ENCODE measurements around the gene COLGALT1. TPM values are rescaled to one million over a fixed set of nuclear protein-coding genes. Genes with fewer than 3 reads are reported as not detected.
"Not testable (repeated sequence)": the region's sequence is repeated elsewhere in the genome, so short reads cannot be mapped to it uniquely, and the experiment has no call there.

COLGALT1 gene
- total RNA-seq, 1 donor from 2014 or later, result 59.3 TPM

GRCh38 chr19:17562561-17562960, 7.1 kb downstream of the COLGALT1 start:
- H3K36me3 Mint-ChIP-seq, result peaks cover 18% of the 10 kb centered on the region
- no peaks in the 10 kb centered on the region for H3K4me1 Mint-ChIP-seq
- no peak for DNase-seq (ENCODE audit: low spot score in 2 of 2, unreplicated experiment in 2 of 2)
- no peaks in the 10 kb centered on the region for H3K27me3 Mint-ChIP-seq (ENCODE audit: low read depth)
- TF ChIP-seq, protein P1, sequence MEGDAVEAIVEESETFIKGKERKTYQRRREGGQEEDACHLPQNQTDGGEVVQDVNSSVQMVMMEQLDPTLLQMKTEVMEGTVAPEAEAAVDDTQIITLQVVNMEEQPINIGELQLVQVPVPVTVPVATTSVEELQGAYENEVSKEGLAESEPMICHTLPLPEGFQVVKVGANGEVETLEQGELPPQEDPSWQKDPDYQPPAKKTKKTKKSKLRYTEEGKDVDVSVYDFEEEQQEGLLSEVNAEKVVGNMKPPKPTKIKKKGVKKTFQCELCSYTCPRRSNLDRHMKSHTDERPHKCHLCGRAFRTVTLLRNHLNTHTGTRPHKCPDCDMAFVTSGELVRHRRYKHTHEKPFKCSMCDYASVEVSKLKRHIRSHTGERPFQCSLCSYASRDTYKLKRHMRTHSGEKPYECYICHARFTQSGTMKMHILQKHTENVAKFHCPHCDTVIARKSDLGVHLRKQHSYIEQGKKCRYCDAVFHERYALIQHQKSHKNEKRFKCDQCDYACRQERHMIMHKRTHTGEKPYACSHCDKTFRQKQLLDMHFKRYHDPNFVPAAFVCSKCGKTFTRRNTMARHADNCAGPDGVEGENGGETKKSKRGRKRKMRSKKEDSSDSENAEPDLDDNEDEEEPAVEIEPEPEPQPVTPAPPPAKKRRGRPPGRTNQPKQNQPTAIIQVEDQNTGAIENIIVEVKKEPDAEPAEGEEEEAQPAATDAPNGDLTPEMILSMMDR (IDR thresholded peaks at IDR 0.05; ENCODE audit: unreplicated experiment), result no peak
- no peak overlapping the region for H3K27ac Mint-ChIP-seq
- H3K4me3 Mint-ChIP-seq, result no peak overlapping the region
- no peaks in the 10 kb centered on the region for H3K9me3 Mint-ChIP-seq

- TF ChIP-seq, protein P1 (IDR thresholded peaks at IDR 0.05; ENCODE audit: unreplicated experiment), result no peak
- H3K9me3 Mint-ChIP-seq, result no peaks in the 10 kb centered on the region
- DNase-seq (ENCODE audit: low spot score in 2 of 2, unreplicated experiment in 2 of 2), result no peak
- peak overlapping the region; percentile 26 for H3K27ac Mint-ChIP-seq
- H3K4me3 Mint-ChIP-seq, result no peak overlapping the region
- H3K36me3 Mint-ChIP-seq, result peaks cover 21% of the 10 kb centered on the region
- H3K27me3 Mint-ChIP-seq (ENCODE audit: low read depth), result no peaks in the 10 kb centered on the region
- no peaks in the 10 kb centered on the region for H3K4me1 Mint-ChIP-seq
Measured at GRCh38 chr19:17564781-17565180, 9.3 kb downstream of the COLGALT1 start.

DNA sequence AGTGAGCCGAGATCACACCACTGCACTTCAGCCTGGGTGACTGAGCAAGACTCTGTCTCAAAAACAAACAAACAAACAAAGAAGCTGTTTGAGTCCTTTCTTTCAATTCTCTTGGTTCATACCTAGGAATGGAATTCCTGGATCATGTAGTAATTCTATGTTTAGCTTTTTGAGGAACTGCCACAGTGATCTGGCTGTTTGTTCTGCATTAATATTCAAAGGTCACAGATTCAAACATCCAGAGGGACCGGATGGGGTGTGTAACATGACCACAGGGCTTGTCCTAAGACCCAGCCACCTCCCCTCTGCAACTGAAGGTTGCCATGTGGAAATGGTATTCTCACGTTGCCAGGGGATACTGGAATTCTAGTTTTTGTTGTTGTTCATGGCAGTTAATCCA, 10.2 kb downstream of the COLGALT1 start:
- TF ChIP-seq, protein P1 (IDR thresholded peaks at IDR 0.05; ENCODE audit: unreplicated experiment), result no peak

DNA sequence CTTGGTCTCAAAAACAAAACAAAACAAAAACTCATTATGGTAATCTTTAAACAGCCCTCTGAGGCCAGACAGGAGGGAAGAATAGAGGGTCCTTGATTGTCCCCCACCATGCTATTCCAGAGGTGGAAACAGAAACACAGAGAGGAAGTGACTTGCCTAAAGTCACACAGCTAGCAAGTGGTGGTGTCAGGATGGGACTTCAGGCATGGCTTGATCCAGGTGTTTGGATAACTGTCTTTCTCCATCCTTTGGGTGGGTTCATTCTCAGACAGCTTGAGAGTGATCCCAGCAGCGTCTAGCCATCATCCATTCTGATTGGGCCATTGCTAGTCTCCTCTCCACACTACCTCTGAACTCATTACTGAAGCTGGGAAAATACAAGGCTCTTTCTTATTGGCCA, 12.5 kb downstream of the COLGALT1 start:
- Mint-ChIP-seq H3K36me3 (peaks cover 25% of the 10 kb centered on the region), H3K27ac (no peak overlapping the region), H3K9me3 (no peaks in the 10 kb centered on the region), H3K4me1 (no peaks in the 10 kb centered on the region), H3K4me3 (no peak overlapping the region), H3K27me3 (ENCODE audit: low read depth) (no peaks in the 10 kb centered on the region)
- TF ChIP-seq, protein P1 (IDR thresholded peaks at IDR 0.05; ENCODE audit: unreplicated experiment), result no peak
- DNase-seq (ENCODE audit: low spot score in 2 of 2, unreplicated experiment in 2 of 2), result no peak

More for the DNA sequence above, 10.2 kb downstream of the COLGALT1 start:
- Mint-ChIP-seq H3K4me3 (no peak overlapping the region), H3K27me3 (ENCODE audit: low read depth) (no peaks in the 10 kb centered on the region), H3K36me3 (peaks cover 15% of the 10 kb centered on the region), H3K4me1 (no peaks in the 10 kb centered on the region), H3K27ac (no peak overlapping the region), H3K9me3 (no peaks in the 10 kb centered on the region)
- no peak for DNase-seq (ENCODE audit: low spot score in 2 of 2, unreplicated experiment in 2 of 2)

- not testable (repeated sequence) for H3K27ac Mint-ChIP-seq; H3K4me1 Mint-ChIP-seq; DNase-seq (ENCODE audit: low spot score in 2 of 2, unreplicated experiment in 2 of 2); H3K4me3 Mint-ChIP-seq; H3K27me3 Mint-ChIP-seq (ENCODE audit: low read depth); H3K9me3 Mint-ChIP-seq
- H3K36me3 Mint-ChIP-seq, result peaks cover 25% of the 10 kb centered on the region
Measured at GRCh38 chr19:17570291-17570690, 14.8 kb downstream of the COLGALT1 start.

GRCh38 chr19:17570791-17571190, 15.3 kb downstream of the COLGALT1 start:
- Mint-ChIP-seq H3K9me3 (no peaks in the 10 kb centered on the region), H3K4me1 (no peaks in the 10 kb centered on the region), H3K27me3 (ENCODE audit: low read depth) (no peaks in the 10 kb centered on the region), H3K36me3 (peaks cover 25% of the 10 kb centered on the region), H3K27ac (no peak overlapping the region), H3K4me3 (no peak overlapping the region)
- DNase-seq (ENCODE audit: low spot score in 2 of 2, unreplicated experiment in 2 of 2), result no peak
- TF ChIP-seq, protein P1 (IDR thresholded peaks at IDR 0.05; ENCODE audit: unreplicated experiment), result no peak
